Cerebellar nuclear complex (tissue), 1 donor: ENCODE measurements around the gene PHF20.
"Not testable (repeated sequence)": the region's sequence is repeated elsewhere in the genome, so short reads cannot be mapped to it uniquely, and the experiment has no call there.

Source experiments
- DNase-seq, 2 experiments: peaks; one replicate each; lab custom pipeline; 2025; lab: John Stamatoyannopoulos, UW

PHF20 gene

GRCh38 chr20:35739294-35740163, 32.3 kb upstream of the PHF20 start:
- no peak for DNase-seq

GRCh38 chr20:35741892-35742740, 29.7 kb upstream of the PHF20 start, which contains the start of gene RBM39:
Gene RBM39, minus strand, starts transcription at chr20:35742260. Its CDS starts 1,386 bp downstream, at chr20:35740874.
- DNase-seq = peak; percentile 93 to 100

- no peak for DNase-seq
Observed at GRCh38 chr20:35742741-35743523, 28.9 kb upstream of the PHF20 start.

GRCh38 chr20:35743693-35744491, 27.9 kb upstream of the PHF20 start:
- DNase-seq = no peak

GRCh38 chr20:35744492-35744841, 27.3 kb upstream of the PHF20 start:
- DNase-seq = not testable (repeated sequence)

- DNase-seq = no peak
Observed at GRCh38 chr20:35750611-35751010, 21.2 kb upstream of the PHF20 start.

- DNase-seq = no peak
Observed at GRCh38 chr20:35756404-35756803, 15.4 kb upstream of the PHF20 start.

- no peak for DNase-seq
Observed at GRCh38 chr20:35757098-35757705, 14.6 kb upstream of the PHF20 start.

GRCh38 chr20:35761548-35761947, 10.3 kb upstream of the PHF20 start:
- DNase-seq = not testable (repeated sequence)

- DNase-seq = no peak
Observed at GRCh38 chr20:35762461-35762860, 9.4 kb upstream of the PHF20 start.

- not testable (repeated sequence) for DNase-seq
Observed at GRCh38 chr20:35764936-35765335, 6.9 kb upstream of the PHF20 start.

- DNase-seq = no peak
Observed at GRCh38 chr20:35766843-35767242, 5.0 kb upstream of the PHF20 start.

GRCh38 chr20:35767683-35768481, 3.9 kb upstream of the PHF20 start:
- DNase-seq = no peak

GRCh38 chr20:35768731-35769664, 2.8 kb upstream of the PHF20 start:
- no peak for DNase-seq

GRCh38 chr20:35771367-35771688, 487 bp upstream of the PHF20 start:
- no peak for DNase-seq

- no peak for DNase-seq
Observed at GRCh38 chr20:35772563-35773058, 796 bp downstream of the PHF20 start.

GRCh38 chr20:35773154-35773751, 1.4 kb downstream of the PHF20 start:
- no peak for DNase-seq

- no peak for DNase-seq
Observed at GRCh38 chr20:35774391-35774790, 2.6 kb downstream of the PHF20 start.
